AG08395 (cell line): ENCODE data around the gene MB21D2.

Experiments used
- DNase-seq: peaks from one replicate; pipeline ENCODE4 v3.0.0; 2012; ENCODE audit warnings: mixed read lengths, low spot score

MB21D2 gene

DNA sequence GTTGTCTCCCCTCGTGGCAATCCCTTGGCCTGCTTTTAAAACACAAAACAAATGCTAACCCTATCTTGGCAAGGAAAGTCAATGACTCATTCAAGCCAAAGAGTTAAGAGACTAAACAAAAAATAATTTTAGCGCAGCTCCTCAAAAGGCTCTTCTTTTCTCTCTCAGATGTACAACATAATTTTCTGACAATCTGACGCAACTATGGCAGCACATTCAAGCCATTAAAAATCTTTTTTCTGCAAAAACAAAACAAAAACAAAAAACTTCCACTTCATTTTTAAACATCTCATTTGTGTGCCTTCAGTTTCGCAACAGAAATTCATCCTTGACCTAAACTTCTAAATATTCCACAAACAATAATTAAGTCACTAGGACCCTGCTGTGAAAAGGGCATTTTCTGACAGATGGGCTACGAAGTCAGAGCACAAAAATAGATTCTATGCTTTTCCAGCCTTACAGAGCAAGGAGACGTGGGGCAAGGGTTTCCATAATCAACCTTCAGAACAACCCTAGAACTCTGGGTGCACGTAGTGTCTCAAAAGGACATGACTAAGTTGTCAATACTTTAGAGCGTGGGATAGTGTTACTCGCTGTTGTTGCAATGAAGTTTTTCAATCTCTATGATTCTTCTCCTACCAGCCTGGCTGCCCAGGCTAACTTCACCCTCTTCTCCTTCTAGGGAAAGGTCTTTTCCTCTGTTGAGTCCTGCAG is 84.3 kb downstream of the MB21D2 start:
- DNase-seq = peak; percentile 47

DNA sequence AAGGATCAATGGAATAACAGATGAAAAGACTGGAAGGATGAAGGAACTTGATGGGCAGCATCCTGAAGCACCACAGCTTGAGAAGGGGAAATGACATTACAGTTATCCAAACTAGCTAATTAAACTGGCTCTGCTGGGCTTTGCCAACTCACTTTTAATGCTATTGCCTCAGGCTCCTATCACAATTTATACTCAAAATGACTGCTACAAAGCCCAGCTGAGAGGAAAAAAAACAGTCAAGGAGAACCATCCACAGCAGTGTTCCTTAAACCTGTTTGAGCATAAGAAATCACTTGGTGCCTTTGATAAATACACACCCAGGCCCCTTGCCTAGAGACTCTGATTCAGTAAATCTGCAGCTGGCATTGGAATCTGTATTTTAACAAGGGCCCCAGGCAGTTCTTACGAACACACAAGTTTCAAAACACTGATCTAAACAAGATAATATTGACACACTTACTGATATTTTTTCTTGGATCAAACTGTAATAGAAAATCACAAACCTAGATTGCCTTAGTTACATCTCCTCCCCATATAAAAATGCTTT is 85.8 kb downstream of the MB21D2 start:
- no peak for DNase-seq

DNA sequence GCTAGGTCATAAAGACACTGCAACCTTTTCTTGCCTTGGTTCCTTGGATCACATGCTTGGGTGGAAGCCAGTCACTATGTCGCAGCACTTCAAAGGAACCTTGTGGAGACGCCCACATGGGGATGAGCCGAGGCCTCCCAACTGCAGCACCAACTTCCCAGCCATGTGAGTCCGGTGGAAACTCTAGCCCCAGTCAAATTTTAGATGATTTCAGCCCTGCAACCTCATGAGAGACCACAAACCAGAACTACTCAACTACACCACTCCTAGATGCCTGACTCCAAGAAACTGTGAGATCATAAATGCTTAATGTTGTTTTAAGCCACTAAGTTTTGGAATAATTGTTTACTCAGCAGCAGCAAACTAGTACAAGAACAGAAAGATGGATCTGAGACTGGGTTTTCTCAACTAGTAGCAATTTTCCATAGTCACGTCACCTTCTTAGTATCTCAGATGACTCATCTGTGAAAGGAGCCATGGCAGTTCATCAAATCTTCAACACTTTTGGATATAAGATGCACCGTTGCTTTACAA is 86.5 kb downstream of the MB21D2 start:
- DNase-seq = peak; percentile 47

DNA sequence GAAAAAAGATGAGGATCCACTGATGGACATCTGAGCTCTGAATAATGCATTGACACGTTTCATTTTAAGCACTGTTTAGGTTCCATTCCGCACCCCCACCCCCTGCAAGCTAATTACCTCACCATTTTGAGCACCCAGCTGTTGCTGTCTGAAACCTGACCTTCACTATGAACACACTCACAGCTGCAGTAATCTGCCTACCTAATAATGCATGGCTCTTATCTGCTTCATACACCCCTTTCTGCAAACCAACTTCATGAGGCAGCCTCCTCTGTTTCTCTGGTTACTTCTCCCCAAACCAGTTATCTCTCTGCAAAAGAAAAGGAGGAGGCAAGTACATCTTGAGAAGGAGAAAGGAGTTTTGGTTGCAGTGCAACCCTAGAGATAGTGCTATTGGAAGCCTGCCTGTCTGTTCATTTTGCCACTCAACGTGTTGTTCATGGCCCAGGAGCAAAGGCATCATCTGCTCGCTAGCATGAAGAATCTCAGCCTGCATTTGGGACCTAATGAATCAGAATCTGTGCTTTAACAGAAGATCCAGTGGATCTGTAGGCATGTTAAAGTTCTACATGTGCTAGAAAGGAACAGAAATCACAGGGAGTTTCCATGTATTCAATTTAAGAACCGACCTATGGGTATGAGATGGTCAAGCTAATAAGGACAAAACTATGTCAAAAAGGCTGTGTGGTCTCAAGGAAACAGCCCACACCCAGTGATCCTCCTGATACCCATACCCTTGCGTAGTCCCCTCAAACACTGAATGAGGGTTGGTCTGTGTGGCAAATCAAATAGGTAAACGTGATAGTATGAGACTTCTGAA is 87.2 kb downstream of the MB21D2 start:
- DNase-seq = no peak

DNA sequence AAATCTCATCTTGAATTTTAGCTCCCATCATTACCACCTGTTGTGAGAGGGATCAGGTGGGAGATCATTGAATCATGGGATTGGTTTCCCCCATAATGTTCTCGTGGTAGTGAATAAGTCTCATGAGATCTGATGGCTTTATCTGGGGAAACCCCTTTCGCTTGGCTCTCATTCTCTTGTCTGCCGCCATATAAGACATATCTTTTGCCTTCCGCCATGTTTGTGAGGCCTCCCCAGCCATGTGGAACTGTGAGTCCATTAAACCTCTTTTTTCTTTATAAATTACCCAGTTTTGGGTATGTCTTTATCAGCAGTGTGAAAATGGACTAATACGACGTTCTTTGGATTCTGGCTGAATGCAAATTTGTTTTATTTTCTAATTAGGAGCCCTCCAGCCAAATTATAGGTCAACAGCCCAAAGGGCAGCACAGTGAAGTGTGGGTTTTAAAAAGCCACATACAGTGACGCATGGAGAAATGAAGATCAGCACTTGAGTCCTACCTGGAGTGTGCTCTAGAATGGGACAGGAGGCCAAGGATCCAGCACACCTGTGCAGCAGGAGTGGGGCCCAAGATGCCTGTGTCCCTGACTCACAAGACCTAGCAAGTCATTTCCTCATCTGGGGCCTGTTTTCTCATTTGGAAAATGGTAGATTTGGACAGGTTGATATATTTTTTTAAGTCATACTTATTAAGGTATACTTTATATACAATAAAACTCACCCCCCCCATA is 89.6 kb downstream of the MB21D2 start:
- no peak for DNase-seq

DNA sequence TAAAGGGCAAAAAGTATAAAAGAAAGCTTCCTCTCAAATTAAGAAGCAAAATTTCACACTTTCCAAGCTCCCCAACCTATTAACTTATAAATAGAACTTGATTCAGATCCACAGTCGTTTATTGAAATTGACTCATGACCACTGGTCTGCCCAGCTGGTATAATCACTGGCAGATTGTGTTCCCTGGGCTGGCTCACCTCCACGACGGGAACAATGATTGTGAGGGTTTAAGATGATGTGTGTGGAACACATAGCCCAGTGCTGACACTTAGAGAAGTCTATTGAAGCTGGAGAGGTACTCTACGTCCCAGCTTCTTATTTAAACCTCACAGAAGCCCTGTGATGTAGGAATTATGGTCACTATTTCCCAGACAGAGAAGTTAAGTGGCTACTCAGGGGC is 90.4 kb downstream of the MB21D2 start:
- DNase-seq = no peak

DNA sequence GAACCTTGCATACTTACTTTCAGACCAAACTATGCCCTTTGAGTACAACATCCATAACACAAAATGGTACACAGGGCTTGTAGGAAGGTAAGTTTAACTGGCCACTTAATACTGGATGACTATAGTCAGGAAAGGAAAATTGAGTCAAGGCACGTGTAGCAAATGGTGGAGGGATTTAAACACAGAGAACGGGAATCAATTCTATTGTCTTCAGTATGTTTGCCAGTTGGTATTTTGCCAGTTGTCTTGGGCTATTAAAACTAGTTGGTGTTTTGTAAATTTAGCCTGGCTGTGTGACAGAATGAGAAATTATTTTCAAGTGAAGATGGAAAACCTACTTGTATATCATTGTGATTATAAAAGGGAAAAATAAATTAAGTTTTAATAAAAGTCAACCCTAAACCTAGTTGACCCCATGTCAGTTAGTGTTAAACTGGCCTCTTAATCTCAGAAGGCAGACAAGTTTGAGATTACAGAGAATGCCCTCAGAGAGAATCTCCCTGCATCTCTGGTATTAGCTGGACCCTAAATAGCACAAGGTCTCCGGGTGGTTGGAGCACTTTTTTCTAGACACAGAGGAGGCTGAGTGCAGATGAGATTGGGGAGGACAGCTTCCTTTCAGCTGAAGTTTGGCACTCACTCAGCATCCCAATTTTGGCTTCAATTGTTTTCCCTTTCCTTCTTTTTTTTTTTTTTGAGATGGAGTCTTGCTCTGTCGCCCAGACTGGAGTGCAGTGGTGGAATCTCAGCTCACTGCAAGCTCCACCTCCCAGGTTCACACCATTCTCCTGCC is 91.2 kb downstream of the MB21D2 start:
- DNase-seq = no peak

DNA sequence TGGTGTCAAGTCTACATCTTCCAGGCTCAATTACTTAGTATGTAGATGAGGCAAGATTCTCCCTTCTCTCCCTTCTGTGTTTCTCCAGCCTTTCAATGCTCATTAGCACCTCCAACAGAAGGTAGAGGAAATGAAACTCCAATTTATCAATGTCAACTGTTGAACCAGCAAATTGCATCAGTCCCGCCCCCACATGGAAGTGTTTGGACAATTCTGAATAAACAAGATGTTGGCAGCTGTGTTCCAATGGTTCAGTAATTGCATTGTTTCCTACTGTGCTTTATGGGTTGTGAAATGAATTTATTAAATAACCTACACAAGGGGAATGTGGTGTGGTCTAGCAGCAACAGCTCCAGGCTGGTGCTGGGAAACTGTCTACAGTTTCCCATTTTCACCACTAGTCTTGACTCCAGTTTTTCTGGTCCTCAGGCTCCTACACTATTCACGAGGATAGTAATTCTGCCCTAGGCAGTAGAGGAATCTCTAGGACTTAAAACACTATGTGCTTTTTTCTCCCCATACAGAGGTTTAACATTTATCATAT is 91.9 kb downstream of the MB21D2 start:
- no peak for DNase-seq

DNA sequence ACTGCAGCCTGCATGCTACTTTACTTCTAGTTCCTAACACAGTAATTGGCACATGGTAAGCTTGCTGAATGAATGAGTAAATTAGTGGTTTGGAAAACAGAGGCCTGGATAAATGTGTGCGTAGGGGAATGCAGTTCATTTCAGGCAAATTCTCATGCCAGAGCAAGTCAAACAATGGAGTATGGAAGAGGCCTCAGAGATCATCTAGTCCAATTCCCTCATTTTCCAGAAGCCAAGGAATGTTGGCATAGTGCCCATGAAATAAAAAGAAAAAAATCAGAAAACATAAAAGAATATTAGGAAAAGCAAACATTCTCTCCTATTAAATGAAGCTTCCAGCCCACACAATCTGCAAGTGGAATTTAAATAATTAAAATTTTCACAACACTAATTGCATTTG is 92.4 kb downstream of the MB21D2 start:
- no peak for DNase-seq

DNA sequence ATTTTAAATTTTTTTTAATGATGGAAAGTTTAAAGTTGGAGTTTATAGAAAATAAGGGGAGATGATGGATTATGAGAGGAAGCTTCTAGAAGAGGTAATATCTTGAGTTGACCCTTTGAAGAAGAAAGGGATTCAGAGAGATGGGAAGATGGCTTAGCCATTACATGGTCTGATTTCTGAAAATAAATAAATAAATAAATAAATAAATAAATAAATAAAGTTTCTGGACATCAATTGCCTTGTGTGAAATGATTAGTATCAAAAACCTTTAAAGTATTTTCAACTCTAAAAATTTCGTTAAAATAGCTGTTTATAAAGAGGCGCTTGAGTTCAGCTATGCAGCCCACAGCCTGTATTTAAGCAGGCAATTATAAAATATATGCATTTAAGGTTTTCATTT is 93.3 kb downstream of the MB21D2 start:
- DNase-seq = no peak

DNA sequence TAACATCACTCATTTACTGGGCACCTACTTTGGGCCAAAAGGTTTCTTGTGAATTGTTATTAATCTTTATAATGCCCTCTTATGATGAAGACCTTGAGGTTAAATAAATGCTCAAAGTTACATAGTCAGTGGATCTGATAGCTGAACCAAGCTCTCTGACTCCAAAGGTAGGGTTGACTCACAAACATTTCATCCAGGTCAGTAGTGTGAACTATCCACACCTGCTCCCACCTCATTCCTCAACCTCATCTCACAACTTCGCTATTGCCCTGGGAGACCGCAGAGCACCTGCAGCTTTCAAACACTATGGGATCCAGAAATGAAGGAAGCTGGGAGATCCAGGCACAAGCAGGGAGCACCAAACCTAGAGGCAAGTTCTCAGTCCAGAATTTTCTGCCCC is 96.5 kb downstream of the MB21D2 start:
- DNase-seq = no peak

DNA sequence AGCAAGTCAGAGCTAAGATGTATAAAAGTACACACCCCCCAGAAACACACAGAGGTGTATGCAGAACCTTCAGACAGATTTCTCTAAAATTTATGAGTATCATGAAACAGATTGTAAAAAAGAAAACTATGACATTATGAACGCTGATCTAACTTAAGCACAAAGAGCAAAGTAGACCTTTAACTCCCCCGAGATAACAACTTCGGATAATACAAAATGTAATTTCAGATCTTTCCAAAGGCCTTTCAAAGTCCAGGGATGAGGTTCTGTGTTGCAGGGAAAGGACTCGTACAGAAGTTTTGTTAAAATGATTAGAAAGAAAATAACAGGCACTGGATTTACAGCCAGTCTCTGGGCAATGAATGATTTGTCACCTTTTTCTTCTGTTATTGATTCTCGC is 97.5 kb downstream of the MB21D2 start:
- DNase-seq = no peak

DNA sequence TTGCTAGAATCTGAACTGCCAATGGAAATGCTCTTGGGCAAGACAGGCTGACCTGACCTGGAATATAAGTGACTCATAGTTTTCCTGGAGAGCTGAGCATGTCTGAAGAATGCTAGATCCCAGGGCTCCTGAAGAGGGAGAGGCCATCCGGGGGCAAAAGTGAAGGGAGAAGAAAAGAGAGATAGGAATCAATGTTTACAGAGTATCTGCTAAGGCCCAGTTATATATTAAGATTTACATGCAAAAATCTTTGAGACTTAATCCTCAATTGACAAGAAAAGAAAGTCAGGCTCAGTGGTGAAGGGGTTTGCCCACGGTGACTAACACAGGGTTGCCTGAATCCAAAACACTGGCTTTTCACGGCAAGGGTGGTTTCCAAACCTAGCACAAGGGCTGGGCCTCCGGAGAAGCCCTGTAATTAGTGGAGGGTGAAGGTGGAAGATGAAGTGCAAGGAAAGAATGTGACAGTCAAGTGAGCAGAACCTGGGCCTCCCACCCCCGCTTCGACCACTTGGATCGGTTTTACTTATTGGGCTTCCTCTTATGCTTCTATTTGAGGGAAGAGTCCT is 98.6 kb downstream of the MB21D2 start:
- peak; percentile 83 for DNase-seq

DNA sequence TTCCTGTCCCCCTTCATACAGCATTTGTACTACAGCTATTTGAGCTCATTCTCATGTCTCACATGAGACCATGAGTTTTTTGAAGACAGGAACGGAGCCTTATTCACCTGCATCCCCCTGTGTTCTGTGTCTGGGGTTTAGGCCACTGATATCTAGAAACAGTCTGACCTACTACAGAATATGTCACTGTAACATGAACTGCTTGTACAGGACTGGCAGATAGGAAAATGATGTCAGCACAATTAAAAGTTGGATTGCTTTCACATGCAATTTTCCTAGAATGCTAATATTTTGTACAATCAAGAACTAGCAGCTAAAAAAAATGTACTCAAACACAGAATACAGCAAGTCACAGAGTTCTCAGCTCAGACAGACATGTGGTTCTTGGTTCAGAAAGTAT is 99.5 kb downstream of the MB21D2 start:
- no peak for DNase-seq

DNA sequence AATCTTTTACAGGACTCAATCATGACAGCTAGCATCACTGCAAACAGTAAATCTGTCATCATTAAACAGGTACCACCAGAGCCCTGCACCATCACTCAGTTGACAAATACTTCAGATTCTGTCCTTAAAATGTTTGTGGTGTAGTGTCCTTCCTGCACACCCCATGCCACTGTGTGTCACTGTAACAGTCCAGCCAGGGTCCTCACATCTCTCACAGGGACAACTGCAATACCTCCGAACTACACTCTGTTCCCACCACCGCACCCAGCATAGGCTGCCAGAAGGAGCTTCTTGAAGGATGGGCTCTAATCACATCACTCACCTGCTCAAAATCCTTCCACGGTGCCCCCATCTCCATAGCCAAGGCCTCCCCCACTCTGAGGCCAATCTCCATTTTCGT is 100.2 kb downstream of the MB21D2 start:
- DNase-seq = no peak

DNA sequence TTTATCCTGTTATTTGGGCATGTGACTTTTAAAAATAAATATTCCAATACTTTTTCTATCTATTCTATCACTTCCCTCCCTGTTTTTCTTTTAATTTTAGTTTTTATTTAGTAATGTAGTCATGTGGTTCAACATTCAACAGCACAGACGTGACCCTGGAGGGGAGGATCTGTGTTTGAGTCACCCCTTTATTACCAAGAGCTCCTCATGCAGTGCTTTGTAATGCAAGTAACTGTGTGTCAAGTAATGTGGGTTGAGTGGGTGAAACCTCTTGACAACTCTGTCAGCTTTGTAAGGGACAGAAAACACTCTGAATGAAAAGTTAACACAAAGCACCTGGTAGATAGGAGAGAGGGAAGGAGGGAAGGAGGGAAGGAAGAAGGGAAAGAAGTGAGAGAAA is 100.6 kb downstream of the MB21D2 start:
- DNase-seq = peak; percentile 38

DNA sequence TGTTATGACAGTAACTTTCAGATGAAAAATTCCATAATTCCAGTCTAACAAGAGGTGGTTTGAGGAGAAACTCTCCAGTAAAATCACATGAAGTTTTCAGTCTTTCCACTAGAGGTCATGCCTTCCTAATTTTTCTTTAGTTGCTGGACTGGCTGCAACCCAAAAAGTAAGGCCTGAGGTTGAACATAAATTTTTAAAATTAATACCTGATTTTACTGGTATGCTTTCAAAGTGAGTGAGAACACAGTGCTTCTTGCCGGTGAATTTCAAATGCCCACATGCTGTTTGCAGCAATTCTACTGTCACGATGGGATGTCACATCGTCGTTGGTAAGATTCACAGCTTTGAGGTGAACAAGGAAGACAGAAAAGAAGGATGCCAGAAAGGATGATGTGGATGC is 101.3 kb downstream of the MB21D2 start:
- peak; percentile 41 for DNase-seq

DNA sequence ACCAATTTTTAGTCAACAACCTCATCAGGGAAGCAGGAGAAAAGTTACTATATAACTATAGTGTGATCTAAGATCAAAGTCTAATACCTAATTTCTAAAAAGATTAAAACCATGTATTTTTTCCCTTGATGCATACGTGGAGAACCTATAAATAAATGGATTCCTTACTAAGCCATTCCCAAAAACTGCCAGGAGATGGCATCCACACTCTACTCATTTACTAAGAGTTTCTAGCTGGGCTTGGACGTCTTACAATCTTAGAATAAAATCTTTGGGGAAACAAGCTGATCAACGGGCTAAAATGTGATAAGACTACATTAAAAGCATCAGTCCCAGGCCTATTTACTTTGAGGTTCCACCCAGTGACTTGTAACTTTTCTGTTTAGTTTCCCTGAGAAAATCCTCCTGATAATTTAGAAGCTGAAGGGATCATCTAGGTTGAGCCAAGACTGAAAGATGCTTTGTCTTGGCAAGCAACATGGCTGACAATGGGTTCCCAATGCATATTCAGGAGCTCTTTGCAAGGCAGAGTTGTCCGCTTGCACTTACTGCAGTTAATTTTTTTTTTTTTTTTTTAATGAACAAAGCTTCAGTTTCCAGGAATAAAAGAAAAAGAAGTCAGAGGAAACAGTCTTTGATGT is 104.8 kb downstream of the MB21D2 start:
- DNase-seq = peak; percentile 50

DNA sequence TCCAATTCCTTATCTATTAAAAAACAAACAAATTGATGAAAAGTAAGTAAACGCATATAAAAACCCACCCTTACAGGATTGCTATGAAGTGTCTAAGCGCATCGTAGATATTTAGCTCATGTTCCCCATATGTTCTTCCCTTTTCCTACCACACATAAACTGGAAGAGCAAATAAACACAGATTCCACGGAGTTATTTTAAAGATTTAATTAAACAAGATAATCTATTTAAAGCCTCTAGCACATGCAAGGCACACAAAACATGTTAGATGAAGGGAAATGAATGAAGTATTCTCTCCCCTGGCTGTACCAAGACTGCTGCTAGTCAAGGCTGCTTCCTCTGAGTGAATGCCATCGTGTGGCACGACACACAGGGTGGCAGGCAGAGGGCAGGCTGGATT is 111.9 kb downstream of the MB21D2 start:
- no peak for DNase-seq

DNA sequence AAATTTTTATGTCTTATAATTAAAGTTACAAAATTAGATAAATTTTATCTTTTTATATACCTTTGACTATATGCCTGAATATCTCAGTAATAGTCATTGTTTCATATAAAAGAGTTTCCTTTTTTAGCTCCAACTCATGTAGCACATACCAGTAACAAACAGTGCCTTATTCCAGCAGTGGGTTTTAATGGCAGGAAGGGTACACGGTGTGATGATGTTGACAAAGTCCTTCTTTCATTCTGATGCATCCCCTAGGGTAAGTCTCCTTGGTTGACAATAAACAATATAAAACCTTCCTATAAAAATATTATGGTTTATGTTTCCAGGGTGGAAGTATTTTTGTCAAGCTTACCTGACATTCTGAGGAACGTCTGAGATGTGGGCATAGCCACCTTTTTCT is 113.2 kb downstream of the MB21D2 start:
- no peak for DNase-seq
